ENCODE results near the gene TRIM69. TPM values are rescaled to one million over a fixed set of nuclear protein-coding genes. Genes with fewer than 3 reads are reported as not detected.
A peak's percentile ranks its signal among the peaks of the same experiment; 100 is the strongest.
"Not testable (repeated sequence)": the region's sequence is repeated elsewhere in the genome, so short reads cannot be mapped to it uniquely, and the experiment has no call there.

TRIM69 gene
- total RNA-seq, 1 donor from 2014 or later = 12.1 TPM

- no peak overlapping the region for H3K4me3 Mint-ChIP-seq (ENCODE audit: low read depth)
- H3K36me3 Mint-ChIP-seq (ENCODE audit: insufficient read depth) = no peaks in the 10 kb centered on the region
- peak; percentile 62 for TF ChIP-seq CTCF (IDR thresholded peaks at IDR 0.05; ENCODE audit: unreplicated experiment)
- no peak overlapping the region for H3K27ac Mint-ChIP-seq
- no peaks in the 10 kb centered on the region for H3K4me1 Mint-ChIP-seq (ENCODE audit: low read depth)
- no peak for DNase-seq (ENCODE audit: low spot score, unreplicated experiment)
- no peaks in the 10 kb centered on the region for H3K9me3 Mint-ChIP-seq (ENCODE audit: low read depth)
- H3K27me3 Mint-ChIP-seq = peaks cover 4% of the 10 kb centered on the region
These were observed 2.1 kb downstream of the TRIM69 start for GRCh38 chr15:44738340-44738984.

- not testable (repeated sequence) for H3K36me3 Mint-ChIP-seq (ENCODE audit: insufficient read depth); H3K27me3 Mint-ChIP-seq; H3K9me3 Mint-ChIP-seq (ENCODE audit: low read depth); H3K4me1 Mint-ChIP-seq (ENCODE audit: low read depth); H3K27ac Mint-ChIP-seq; DNase-seq (ENCODE audit: low spot score, unreplicated experiment); H3K4me3 Mint-ChIP-seq (ENCODE audit: low read depth)
These were observed 3.0 kb downstream of the TRIM69 start for GRCh38 chr15:44739222-44739847.

GRCh38 chr15:44743454-44743853, 7.1 kb downstream of the TRIM69 start:
- H3K27me3 Mint-ChIP-seq; H3K9me3 Mint-ChIP-seq (ENCODE audit: low read depth); H3K27ac Mint-ChIP-seq; H3K4me1 Mint-ChIP-seq (ENCODE audit: low read depth); DNase-seq (ENCODE audit: low spot score, unreplicated experiment); H3K36me3 Mint-ChIP-seq (ENCODE audit: insufficient read depth); H3K4me3 Mint-ChIP-seq (ENCODE audit: low read depth): not testable (repeated sequence)

GRCh38 chr15:44753345-44753744, 17.0 kb downstream of the TRIM69 start:
- no peak for DNase-seq (ENCODE audit: low spot score, unreplicated experiment)
- Mint-ChIP-seq H3K36me3 (ENCODE audit: insufficient read depth) (peaks cover 2% of the 10 kb centered on the region), H3K27me3 (peaks cover 20% of the 10 kb centered on the region), H3K4me3 (ENCODE audit: low read depth) (no peak overlapping the region), H3K4me1 (ENCODE audit: low read depth) (no peaks in the 10 kb centered on the region), H3K27ac (no peak overlapping the region), H3K9me3 (ENCODE audit: low read depth) (peaks cover 28% of the 10 kb centered on the region)
- no peak for TF ChIP-seq CTCF (IDR thresholded peaks at IDR 0.05; ENCODE audit: unreplicated experiment)

- no peak for TF ChIP-seq CTCF (IDR thresholded peaks at IDR 0.05; ENCODE audit: unreplicated experiment)
- Mint-ChIP-seq H3K27ac (no peak overlapping the region), H3K4me3 (ENCODE audit: low read depth) (no peak overlapping the region), H3K4me1 (ENCODE audit: low read depth) (no peaks in the 10 kb centered on the region), H3K9me3 (ENCODE audit: low read depth) (peaks cover 7% of the 10 kb centered on the region), H3K27me3 (peaks cover 31% of the 10 kb centered on the region), H3K36me3 (ENCODE audit: insufficient read depth) (no peaks in the 10 kb centered on the region)
- DNase-seq (ENCODE audit: low spot score, unreplicated experiment) = no peak
These were observed 26.9 kb downstream of the TRIM69 start for GRCh38 chr15:44763187-44763586.

- peaks cover 7% of the 10 kb centered on the region for H3K9me3 Mint-ChIP-seq (ENCODE audit: low read depth)
- H3K27ac Mint-ChIP-seq = no peak overlapping the region
- H3K4me1 Mint-ChIP-seq (ENCODE audit: low read depth) = no peaks in the 10 kb centered on the region
- peaks cover 26% of the 10 kb centered on the region for H3K27me3 Mint-ChIP-seq
- no peaks in the 10 kb centered on the region for H3K36me3 Mint-ChIP-seq (ENCODE audit: insufficient read depth)
- H3K4me3 Mint-ChIP-seq (ENCODE audit: low read depth) = no peak overlapping the region
- TF ChIP-seq CTCF (IDR thresholded peaks at IDR 0.05; ENCODE audit: unreplicated experiment) = no peak
- DNase-seq (ENCODE audit: low spot score, unreplicated experiment) = no peak
These were observed 27.5 kb downstream of the TRIM69 start for GRCh38 chr15:44763848-44764247.
